Measurements from ENCODE around the gene DIPK1A.

GRCh38 chr1:92872719-92873118, 88.5 kb downstream of the DIPK1A start:
- no peak for TF ChIP-seq CTCF (IDR thresholded peaks at IDR 0.05 in 8 of 11, conservative IDR thresholded peaks at IDR 0.05 in 3 of 11)
- no peak for TF ChIP-seq POLR2AphosphoS5 (IDR thresholded peaks at IDR 0.05)
- no peak for TF ChIP-seq POLR2A (IDR thresholded peaks at IDR 0.05)

Measured in spleen (tissue), 7 donors.